HUES6 (cell line): ENCODE results near the gene AFG3L2.

Experiments used
- H3K27ac ChIP-seq: 2 replicates; pipeline ENCODE4 v1.7.0; 2013; ENCODE audit warnings: low read depth, mild to moderate bottlenecking, low read length, inconsistent platforms
- H3K27me3 ChIP-seq: 2 replicates; pipeline ENCODE4 v1.6.1; 2013; ENCODE audit warnings: low read length; ENCODE audit not compliant: control insufficient read depth, insufficient read depth
- H3K36me3 ChIP-seq: 2 replicates; pipeline ENCODE4 v1.6.1; 2013; ENCODE audit warnings: low read length; ENCODE audit not compliant: control insufficient read depth, insufficient read depth
- H3K4me1 ChIP-seq: 2 replicates; pipeline ENCODE4 v1.6.1; 2013; ENCODE audit warnings: low read length; ENCODE audit not compliant: control insufficient read depth, insufficient read depth
- H3K4me3 ChIP-seq: 2 replicates; pipeline ENCODE4 v1.5.1; 2013; ENCODE audit warnings: low read depth, low read length
- H3K9ac ChIP-seq: one replicate; pipeline ENCODE4 v1.6.1; 2013; ENCODE audit warnings: mild to moderate bottlenecking, low read length
- H3K9me3 ChIP-seq: 2 replicates; pipeline ENCODE4 v1.6.1; 2013; ENCODE audit warnings: low read depth, low read length; ENCODE audit not compliant: control insufficient read depth, insufficient read depth

Gene AFG3L2

DNA sequence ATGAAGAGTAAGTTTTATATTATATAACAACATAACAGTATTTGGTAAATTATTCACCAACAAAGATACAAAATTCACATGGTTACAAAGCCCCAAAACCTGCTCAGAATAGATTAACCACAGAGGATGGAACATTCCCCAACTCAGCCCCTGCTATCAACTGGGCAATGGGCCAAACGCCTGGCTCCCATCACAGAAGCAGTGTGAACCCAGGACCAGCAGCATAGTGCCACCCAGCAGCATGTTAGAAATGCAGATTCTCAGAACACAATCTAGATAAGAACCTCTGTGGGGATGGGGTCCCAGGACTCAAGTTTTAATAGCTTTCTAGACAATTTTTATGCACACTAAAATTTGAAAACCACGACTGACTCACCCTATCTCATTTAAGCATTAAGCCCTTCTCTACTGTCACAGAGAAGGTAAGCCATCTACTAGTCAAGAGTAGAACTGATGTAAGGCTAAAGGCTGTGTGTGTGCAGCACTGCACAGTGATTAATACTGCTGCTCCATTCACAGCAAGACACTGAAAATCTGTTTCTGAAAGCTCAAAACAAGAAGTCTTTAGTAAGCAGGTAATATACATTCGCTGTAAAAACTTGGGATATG, 15.2 kb downstream of the AFG3L2 start:
- Histone ChIP-seq H3K27me3 (no peaks in the 10 kb centered on the region), H3K9me3 (no peaks in the 10 kb centered on the region), H3K27ac (no peak overlapping the region), H3K4me1 (no peaks in the 10 kb centered on the region), H3K36me3 (peaks cover 88% of the 10 kb centered on the region), H3K4me3 (no peak overlapping the region), H3K9ac (no peak overlapping the region)

DNA sequence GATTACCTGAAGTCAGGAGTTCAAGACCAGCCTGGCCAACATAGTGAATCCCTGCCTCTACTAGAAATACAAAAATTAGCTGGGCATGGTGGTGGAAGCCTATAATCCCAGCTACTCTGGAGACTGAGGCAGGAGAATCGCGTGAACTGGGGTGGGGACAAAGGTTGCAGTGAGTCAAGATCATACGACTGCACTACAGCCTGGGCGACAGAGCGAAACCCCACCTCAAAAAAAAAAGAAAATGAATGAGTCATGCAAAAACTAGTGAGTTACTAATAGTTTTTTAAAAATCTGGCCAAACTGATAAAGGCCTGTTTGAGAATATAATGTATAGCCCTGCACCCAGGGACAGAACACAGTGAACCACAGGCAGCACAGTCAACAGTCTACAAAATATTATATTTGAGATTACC, 17.5 kb downstream of the AFG3L2 start:
- H3K9me3 ChIP-seq: no peaks in the 10 kb centered on the region

DNA sequence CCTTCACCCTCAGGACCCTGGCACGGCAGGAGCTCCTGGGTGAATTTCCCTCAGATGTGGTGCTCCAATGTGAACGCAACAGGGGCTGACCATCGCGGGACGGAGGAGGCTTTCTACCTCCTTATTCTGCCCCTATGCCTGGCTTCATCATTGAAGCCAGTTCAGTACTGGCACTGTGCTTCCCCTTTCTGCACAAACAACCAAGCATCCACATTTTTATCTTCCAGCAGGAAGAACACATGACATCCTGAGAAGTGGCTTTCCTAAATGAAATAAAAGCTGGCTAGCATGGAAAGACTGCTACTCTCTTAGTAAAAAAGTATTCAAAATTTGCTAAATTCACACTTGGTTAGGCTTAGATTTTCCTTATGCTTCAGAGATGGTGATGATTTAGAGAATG, 24.8 kb downstream of the AFG3L2 start:
- Histone ChIP-seq H3K27ac (no peak overlapping the region), H3K4me3 (no peak overlapping the region), H3K9me3 (no peaks in the 10 kb centered on the region), H3K27me3 (no peaks in the 10 kb centered on the region), H3K36me3 (peaks cover 94% of the 10 kb centered on the region), H3K9ac (no peak overlapping the region), H3K4me1 (no peaks in the 10 kb centered on the region)

More for the DNA sequence above, 17.5 kb downstream of the AFG3L2 start:
- peaks cover 93% of the 10 kb centered on the region for H3K36me3 ChIP-seq
- no peaks in the 10 kb centered on the region for H3K4me1 ChIP-seq
- no peak overlapping the region for H3K9ac ChIP-seq
- H3K27ac ChIP-seq: no peak overlapping the region
- H3K4me3 ChIP-seq: no peak overlapping the region
- no peaks in the 10 kb centered on the region for H3K27me3 ChIP-seq

DNA sequence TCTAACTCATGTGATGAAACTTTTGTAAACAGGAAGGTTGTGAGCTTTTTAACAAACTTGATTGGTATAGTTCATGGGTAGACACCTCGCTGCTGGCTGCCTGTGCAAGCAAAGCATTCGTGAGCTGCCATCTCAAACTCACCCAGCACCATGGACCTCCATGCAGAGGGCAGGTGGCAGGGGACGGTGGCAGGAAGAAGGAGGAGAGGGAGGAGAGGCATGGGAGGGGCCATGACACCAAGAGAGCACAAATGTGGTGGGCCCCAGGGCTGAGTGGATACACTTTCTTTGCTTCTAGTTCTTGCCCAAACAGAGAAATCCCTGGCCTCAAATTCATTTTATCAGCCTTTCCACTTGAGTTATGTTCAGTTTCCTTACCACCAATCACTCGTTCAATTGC, 29.1 kb downstream of the AFG3L2 start:
- Histone ChIP-seq H3K27me3 (no peaks in the 10 kb centered on the region), H3K27ac (no peak overlapping the region), H3K9ac (no peak overlapping the region), H3K4me3 (no peak overlapping the region), H3K4me1 (no peaks in the 10 kb centered on the region), H3K9me3 (no peaks in the 10 kb centered on the region), H3K36me3 (peaks cover 95% of the 10 kb centered on the region)

DNA sequence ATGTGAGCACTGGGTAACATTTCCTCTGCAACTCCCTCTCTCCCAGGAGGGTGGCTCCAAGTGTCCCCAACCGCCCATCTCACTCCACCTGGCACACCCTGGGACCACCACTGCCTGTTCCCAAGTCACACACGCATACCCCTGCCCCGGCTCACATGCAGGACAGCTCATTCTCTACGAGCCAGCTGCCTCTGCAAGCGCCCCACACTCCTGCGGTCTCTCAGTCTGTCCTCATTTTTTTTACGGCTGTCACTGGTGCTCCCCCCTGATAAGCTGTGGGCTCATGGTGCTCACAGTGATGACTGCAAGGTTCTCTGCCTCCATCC, 30.8 kb downstream of the AFG3L2 start:
- Histone ChIP-seq H3K36me3 (peaks cover 96% of the 10 kb centered on the region), H3K4me3 (no peak overlapping the region), H3K27me3 (no peaks in the 10 kb centered on the region), H3K9ac (no peak overlapping the region), H3K27ac (no peak overlapping the region), H3K9me3 (no peaks in the 10 kb centered on the region), H3K4me1 (no peaks in the 10 kb centered on the region)

DNA sequence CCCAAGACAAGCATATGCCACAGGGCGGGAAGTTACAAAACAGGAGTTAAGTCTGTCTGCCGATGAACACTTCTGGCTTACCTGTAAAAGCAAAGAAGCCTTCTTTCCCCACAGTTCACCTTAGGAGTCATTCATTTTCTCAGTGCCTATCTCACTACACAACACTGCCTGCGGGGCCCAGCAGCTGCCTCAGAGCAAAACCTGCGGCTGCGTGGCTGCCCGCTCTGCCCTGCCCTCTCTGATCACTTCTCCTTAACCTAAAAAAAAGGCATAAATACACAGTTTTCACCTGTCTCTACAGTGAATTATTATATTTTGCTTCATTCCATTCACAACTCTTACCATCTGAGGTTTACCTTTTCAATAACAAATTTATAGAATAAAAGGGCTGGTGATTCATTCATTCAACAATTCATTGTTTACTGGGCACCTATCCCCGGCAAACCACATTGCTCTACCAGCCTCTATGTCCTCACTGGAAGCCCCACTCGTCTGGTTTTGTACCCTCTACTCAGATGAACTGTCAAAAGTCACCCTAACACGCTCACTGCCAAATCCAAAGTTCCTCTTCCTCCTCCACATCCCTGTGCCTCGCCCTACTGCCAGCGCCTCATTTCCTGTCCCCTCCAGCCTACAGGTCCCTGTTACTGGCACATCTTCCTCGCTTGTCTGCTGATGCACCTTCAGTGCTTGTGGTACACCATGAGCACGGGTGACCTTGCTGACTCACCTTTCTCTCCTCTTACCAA, 31.4 kb downstream of the AFG3L2 start:
- no peak overlapping the region for H3K4me3 ChIP-seq
- no peaks in the 10 kb centered on the region for H3K27me3 ChIP-seq
- no peak overlapping the region for H3K27ac ChIP-seq
- H3K36me3 ChIP-seq: peaks cover 95% of the 10 kb centered on the region
- H3K9ac ChIP-seq: no peak overlapping the region
- no peaks in the 10 kb centered on the region for H3K9me3 ChIP-seq
- H3K4me1 ChIP-seq: no peaks in the 10 kb centered on the region

DNA sequence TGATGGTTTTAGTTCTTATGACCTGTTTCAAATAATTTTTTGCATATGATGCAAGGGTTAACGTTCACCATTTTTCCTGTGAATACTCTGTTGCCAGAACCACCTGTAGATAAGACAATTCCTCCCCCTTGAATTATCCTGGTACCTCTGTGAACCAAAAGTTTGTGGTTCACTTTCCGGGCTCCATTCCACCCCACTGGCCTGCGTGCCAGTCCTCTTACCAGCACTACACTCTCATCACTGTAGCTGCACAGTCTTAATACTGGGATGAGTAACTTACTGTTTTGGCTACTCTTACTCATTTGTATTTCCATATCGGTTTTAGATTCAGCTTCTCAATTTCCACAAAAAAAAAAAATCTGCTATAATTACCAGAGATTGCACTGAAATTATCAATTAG, 34.4 kb downstream of the AFG3L2 start:
- H3K9ac ChIP-seq: no peak overlapping the region
- H3K27me3 ChIP-seq: no peaks in the 10 kb centered on the region
- no peak overlapping the region for H3K27ac ChIP-seq
- no peaks in the 10 kb centered on the region for H3K9me3 ChIP-seq
- peaks cover 12% of the 10 kb centered on the region for H3K4me1 ChIP-seq
- no peak overlapping the region for H3K4me3 ChIP-seq
- peaks cover 75% of the 10 kb centered on the region for H3K36me3 ChIP-seq

DNA sequence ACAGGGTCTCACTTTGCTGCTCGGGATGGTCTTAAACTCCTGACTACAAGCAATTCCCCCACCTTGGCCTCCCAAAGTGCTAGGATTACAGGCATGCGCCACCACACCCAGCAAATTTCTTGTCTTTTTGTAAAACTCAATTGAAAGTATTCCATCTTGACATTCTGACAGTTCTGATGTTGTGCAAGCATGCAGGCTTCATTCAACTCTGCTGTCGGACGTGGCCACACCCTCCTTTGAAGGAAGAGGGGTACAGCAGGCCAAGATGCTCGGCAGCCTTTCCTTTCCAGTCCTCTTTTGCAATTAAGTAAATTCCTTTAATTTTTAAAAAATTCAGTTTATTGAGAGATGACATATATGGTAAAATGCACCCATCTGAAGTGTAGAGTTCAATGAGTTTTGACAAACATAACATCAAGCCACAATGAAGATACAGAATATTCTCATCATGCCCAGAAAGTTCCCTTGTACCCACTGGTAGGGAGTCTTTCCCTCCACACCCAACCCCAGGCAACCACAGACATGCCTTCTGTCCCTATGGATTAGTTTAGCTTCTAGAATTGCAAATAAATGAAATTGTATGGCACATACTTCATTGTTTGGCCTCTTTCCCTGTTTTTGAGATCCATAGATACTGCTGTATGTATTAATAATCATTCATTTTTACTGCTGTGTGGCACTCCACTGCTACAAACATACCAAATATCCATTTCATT, 35.9 kb downstream of the AFG3L2 start:
- H3K4me1 ChIP-seq: peaks cover 27% of the 10 kb centered on the region
- no peaks in the 10 kb centered on the region for H3K27me3 ChIP-seq
- peaks cover 73% of the 10 kb centered on the region for H3K36me3 ChIP-seq
- no peaks in the 10 kb centered on the region for H3K9me3 ChIP-seq
- no peak overlapping the region for H3K27ac ChIP-seq
- H3K4me3 ChIP-seq: no peak overlapping the region
- no peak overlapping the region for H3K9ac ChIP-seq

DNA sequence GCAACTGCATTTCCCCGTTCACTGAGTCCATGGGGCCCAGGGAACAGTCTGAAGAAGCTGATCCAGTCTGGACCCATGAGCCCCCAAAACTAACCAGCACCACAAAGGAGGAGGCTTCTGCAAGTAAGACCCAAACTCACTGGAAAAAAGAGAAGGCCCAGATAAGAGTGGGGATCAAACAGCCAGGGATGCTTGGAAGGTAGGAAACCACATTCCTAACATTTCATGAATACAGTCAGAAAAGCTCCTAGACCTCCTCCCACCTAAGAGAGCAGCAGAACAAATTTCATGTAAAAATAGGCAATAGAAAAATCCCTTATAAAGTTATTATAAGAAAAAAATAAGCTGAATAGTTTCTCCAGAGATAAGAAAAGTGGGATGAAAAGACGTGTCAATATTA, 38.6 kb downstream of the AFG3L2 start:
- Histone ChIP-seq H3K4me1 (peaks cover 54% of the 10 kb centered on the region), H3K27ac (peak overlapping the region; percentile 75; the same call in 1 of the 2 replicates), H3K9ac (no peak overlapping the region), H3K9me3 (no peaks in the 10 kb centered on the region), H3K4me3 (no peak overlapping the region), H3K36me3 (peaks cover 57% of the 10 kb centered on the region), H3K27me3 (no peaks in the 10 kb centered on the region)

DNA sequence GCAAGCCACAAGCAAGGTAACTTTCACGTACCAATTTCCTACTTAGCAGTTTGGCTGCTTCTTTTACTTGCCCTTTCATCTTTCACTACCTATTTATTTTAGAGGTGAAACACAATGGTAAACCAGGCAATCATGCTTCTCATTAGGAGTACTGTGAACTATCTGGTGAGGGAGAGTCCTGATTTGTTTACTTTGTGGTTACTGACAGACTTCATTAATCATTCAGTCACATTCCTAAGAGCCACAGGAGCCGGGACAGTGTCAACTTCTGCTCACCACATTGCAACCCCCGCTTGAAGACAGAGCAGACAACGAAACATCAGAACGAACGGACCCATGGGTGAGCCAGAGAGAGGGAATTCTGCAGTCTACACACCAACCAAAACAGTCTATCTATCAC, 40.1 kb downstream of the AFG3L2 start:
- Histone ChIP-seq H3K36me3 (peaks cover 44% of the 10 kb centered on the region), H3K4me1 (peaks cover 54% of the 10 kb centered on the region), H3K9ac (no peak overlapping the region), H3K27me3 (no peaks in the 10 kb centered on the region), H3K4me3 (peak overlapping the region; percentile 30), H3K9me3 (no peaks in the 10 kb centered on the region), H3K27ac (peak overlapping the region; percentile 75)

DNA sequence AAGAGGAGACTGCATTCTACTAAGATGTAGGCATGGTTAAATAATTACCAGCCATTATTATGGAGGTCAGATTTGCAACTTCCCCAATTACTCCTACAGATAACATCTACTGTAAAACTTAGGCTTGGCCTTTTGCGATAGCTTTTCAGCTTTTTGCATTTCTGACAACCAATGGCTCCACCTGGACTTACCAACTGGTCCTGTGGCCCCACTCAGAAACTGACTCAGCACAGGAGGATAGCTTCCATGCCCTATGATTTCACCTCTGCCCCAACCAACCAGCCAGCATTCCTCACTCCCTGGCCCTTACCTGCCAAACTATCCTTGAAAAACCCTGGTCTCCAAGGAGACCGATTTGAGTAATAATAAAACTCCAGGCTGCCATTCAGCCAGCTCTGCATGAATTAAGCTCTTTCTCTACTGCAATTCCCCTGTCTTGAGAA, 40.8 kb downstream of the AFG3L2 start:
- Histone ChIP-seq H3K36me3 (peaks cover 37% of the 10 kb centered on the region), H3K9ac (no peak overlapping the region), H3K4me3 (peak overlapping the region; percentile 21), H3K27me3 (no peaks in the 10 kb centered on the region), H3K9me3 (no peaks in the 10 kb centered on the region), H3K27ac (peak overlapping the region; percentile 75), H3K4me1 (peaks cover 54% of the 10 kb centered on the region)
